Measurements from ENCODE around the gene CENPS. TPM values are rescaled to one million over a fixed set of nuclear protein-coding genes. Genes with fewer than 3 reads are reported as not detected.

Gene CENPS
- total RNA-seq, 2 experiments from 2014 or later = 13.6 to 18.4 TPM

DNA sequence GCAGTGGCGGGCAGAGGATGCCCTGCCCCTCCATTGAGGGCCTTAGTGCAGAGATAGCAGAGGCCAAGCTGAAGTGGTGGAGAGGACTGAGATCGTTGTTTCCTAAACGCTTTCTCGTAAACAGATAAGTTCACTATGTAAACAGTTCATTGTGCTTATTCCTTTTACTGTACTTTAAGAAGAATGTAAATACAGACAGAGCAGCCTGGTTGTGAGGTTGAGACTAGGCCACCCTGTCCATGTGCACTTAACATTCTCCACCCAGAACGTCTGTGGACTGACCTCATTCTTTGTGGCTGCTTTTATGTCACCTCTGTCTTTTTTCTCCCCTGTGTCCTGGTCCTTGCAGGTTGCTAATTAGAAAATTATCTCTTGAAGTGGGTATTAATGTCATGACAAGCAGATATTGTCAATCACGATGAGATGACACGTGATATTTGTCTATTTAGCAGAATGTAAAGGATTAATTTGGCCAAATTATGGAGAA, 8.5 kb downstream of the CENPS start:
- H3K4me2 ChIP-seq (ENCODE audit: low read length) = no peak overlapping the region
- no peaks in the 10 kb centered on the region for H3K79me2 ChIP-seq (ENCODE audit: insufficient read depth, low read depth, low read length)
- no TSS peak for BruUV-seq (replicated peaks)
- H3K9me2 ChIP-seq (ENCODE audit: insufficient read depth, low read length) = no peaks in the 10 kb centered on the region
- intact Hi-C loops (cut with micrococcal nuclease; ENCODE audit: unreplicated experiment) = no loop called here
- H3K36me3 ChIP-seq (ENCODE audit: insufficient read depth, low read length) = peaks cover 5% of the 10 kb centered on the region; the same call in 1 of the 2 replicates
- no peak for DNase-seq (ENCODE audit: low spot score)
- H3K27ac ChIP-seq (ENCODE audit: low read depth, low read length, poor library complexity, severe bottlenecking) = no peak overlapping the region
- CTCF ChIA-PET (ENCODE audit: unreplicated experiment) = no interaction called here
- H3K4me1 ChIP-seq (ENCODE audit: insufficient read depth, low read length, poor library complexity, severe bottlenecking) = no peaks in the 10 kb centered on the region
- no peak for TF ChIP-seq EZH2phosphoT487 (IDR thresholded peaks at IDR 0.05; ENCODE audit: borderline replicate concordance, low read depth, low read length)
- TF ChIP-seq, protein P1, sequence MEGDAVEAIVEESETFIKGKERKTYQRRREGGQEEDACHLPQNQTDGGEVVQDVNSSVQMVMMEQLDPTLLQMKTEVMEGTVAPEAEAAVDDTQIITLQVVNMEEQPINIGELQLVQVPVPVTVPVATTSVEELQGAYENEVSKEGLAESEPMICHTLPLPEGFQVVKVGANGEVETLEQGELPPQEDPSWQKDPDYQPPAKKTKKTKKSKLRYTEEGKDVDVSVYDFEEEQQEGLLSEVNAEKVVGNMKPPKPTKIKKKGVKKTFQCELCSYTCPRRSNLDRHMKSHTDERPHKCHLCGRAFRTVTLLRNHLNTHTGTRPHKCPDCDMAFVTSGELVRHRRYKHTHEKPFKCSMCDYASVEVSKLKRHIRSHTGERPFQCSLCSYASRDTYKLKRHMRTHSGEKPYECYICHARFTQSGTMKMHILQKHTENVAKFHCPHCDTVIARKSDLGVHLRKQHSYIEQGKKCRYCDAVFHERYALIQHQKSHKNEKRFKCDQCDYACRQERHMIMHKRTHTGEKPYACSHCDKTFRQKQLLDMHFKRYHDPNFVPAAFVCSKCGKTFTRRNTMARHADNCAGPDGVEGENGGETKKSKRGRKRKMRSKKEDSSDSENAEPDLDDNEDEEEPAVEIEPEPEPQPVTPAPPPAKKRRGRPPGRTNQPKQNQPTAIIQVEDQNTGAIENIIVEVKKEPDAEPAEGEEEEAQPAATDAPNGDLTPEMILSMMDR (conservative IDR thresholded peaks at IDR 0.05; ENCODE audit: low read length) = no peak
- no peak overlapping the region for H2AFZ ChIP-seq (ENCODE audit: low read length)
- no peak overlapping the region for H3K4me3 ChIP-seq (ENCODE audit: low read depth, low read length, poor library complexity, severe bottlenecking)
- POLR2A ChIA-PET = no interaction called here
- H3K9me3 ChIP-seq (ENCODE audit: low read length) = no peaks in the 10 kb centered on the region
- no peaks in the 10 kb centered on the region for H4K20me1 ChIP-seq (ENCODE audit: insufficient read depth, low read length)

DNA sequence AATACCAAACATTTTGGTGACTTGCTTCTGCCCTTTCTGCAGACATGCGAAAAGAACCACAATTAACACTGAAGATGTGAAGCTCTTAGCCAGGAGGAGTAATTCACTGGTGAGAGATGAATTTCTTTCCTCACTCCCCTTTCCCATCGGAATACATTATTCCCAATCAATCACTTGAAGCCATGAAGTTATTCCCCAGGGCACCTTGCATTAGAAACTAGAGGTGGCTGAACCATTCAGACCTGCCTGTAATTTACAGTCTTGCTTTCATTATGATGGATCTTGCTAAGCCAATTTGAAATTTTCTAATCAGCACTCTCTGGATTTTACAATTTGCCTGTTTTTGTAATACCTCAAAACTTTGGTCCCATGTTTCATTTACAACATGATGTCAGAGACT, 10.1 kb downstream of the CENPS start:
- no peak for TF ChIP-seq EZH2phosphoT487 (IDR thresholded peaks at IDR 0.05; ENCODE audit: borderline replicate concordance, low read depth, low read length)
- TF ChIP-seq, protein P1 (conservative IDR thresholded peaks at IDR 0.05; ENCODE audit: low read length) = no peak
- CTCF ChIA-PET (ENCODE audit: unreplicated experiment) = no interaction called here
- Histone ChIP-seq H3K79me2 (ENCODE audit: insufficient read depth, low read depth, low read length) (no peaks in the 10 kb centered on the region), H3K9me3 (ENCODE audit: low read length) (no peaks in the 10 kb centered on the region), H3K4me2 (ENCODE audit: low read length) (no peak overlapping the region), H3K4me1 (ENCODE audit: insufficient read depth, low read length, poor library complexity, severe bottlenecking) (no peaks in the 10 kb centered on the region), H3K9me2 (ENCODE audit: insufficient read depth, low read length) (no peaks in the 10 kb centered on the region), H3K36me3 (ENCODE audit: insufficient read depth, low read length) (peaks cover 5% of the 10 kb centered on the region; the same call in 1 of the 2 replicates), H4K20me1 (ENCODE audit: insufficient read depth, low read length) (no peaks in the 10 kb centered on the region), H3K4me3 (ENCODE audit: low read depth, low read length, poor library complexity, severe bottlenecking) (no peak overlapping the region), H2AFZ (ENCODE audit: low read length) (no peak overlapping the region), H3K27ac (ENCODE audit: low read depth, low read length, poor library complexity, severe bottlenecking) (no peak overlapping the region)
- BruUV-seq (replicated peaks) = no TSS peak
- POLR2A ChIA-PET = no interaction called here
- intact Hi-C loops (cut with micrococcal nuclease; ENCODE audit: unreplicated experiment) = no loop called here
- DNase-seq (ENCODE audit: low spot score) = no peak

DNA sequence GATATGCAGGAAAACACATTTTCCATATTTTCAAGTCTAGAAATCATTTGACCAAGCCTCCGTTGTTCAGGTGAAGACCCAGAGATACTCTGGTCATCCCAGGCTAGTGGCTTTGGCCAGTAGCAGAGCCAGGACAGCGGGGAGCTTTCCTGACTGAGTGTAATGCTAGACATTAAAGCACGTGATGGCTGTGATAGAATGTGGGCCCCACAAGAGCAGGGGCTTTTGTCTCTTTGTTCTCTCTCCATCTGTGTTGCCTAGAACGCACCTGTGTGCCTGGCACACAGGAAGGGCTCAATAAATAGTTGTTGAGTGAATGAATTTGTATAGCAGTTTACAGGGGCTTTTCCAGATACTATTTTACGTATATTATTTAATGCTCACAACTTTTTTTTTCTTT, 10.6 kb downstream of the CENPS start:
- no peaks in the 10 kb centered on the region for H4K20me1 ChIP-seq (ENCODE audit: insufficient read depth, low read length)
- no peaks in the 10 kb centered on the region for H3K79me2 ChIP-seq (ENCODE audit: insufficient read depth, low read depth, low read length)
- CTCF ChIA-PET (ENCODE audit: unreplicated experiment) = no interaction called here
- POLR2A ChIA-PET = no interaction called here
- H3K4me1 ChIP-seq (ENCODE audit: insufficient read depth, low read length, poor library complexity, severe bottlenecking) = no peaks in the 10 kb centered on the region
- no peak overlapping the region for H2AFZ ChIP-seq (ENCODE audit: low read length)
- no peak overlapping the region for H3K4me3 ChIP-seq (ENCODE audit: low read depth, low read length, poor library complexity, severe bottlenecking)
- no peaks in the 10 kb centered on the region for H3K9me3 ChIP-seq (ENCODE audit: low read length)
- intact Hi-C loops (cut with micrococcal nuclease; ENCODE audit: unreplicated experiment) = no loop called here
- H3K9me2 ChIP-seq (ENCODE audit: insufficient read depth, low read length) = no peaks in the 10 kb centered on the region
- DNase-seq (ENCODE audit: low spot score) = no peak
- TF ChIP-seq, protein P1 (conservative IDR thresholded peaks at IDR 0.05; ENCODE audit: low read length) = no peak
- TF ChIP-seq EZH2phosphoT487 (IDR thresholded peaks at IDR 0.05; ENCODE audit: borderline replicate concordance, low read depth, low read length) = no peak
- no TSS peak for BruUV-seq (replicated peaks)
- no peak overlapping the region for H3K27ac ChIP-seq (ENCODE audit: low read depth, low read length, poor library complexity, severe bottlenecking)
- no peak overlapping the region for H3K4me2 ChIP-seq (ENCODE audit: low read length)
- peaks cover 5% of the 10 kb centered on the region; the same call in 1 of the 2 replicates for H3K36me3 ChIP-seq (ENCODE audit: insufficient read depth, low read length)
